ENCODE results near the gene TMEM222. TPM values are rescaled to one million over a fixed set of nuclear protein-coding genes. Genes with fewer than 3 reads are reported as not detected.

Gene TMEM222
- total RNA-seq, 2 experiments from 2014 or later: 38.4 to 40.2 TPM

GRCh38 chr1:27314169-27314568 lies 7.8 kb upstream of the TMEM222 start:
- H3K27me3 Mint-ChIP-seq: peaks cover 3% of the 10 kb centered on the region
- DNase-seq: no peak
- no peak overlapping the region for H3K27ac Mint-ChIP-seq
- POLR2A ChIA-PET: no interaction called here
- CTCF ChIA-PET: interaction anchor here (0.6 to 2.1 kb wide), 4 partner anchors 10 to 209 kb away, joined by 3 to 9 read pairs (median 4); no protein-coding TSS in a partner anchor
- no peak overlapping the region for H3K4me3 Mint-ChIP-seq
- H3K9me3 Mint-ChIP-seq: no peaks in the 10 kb centered on the region
- H3K4me1 Mint-ChIP-seq: no peaks in the 10 kb centered on the region
- no peaks in the 10 kb centered on the region for H3K36me3 Mint-ChIP-seq (ENCODE audit: low read depth)

GRCh38 chr1:27314737-27315136 lies 7.2 kb upstream of the TMEM222 start:
- H3K36me3 Mint-ChIP-seq (ENCODE audit: low read depth): no peaks in the 10 kb centered on the region
- DNase-seq: no peak
- H3K27ac Mint-ChIP-seq: no peak overlapping the region
- ChIA-PET POLR2A (no interaction called here), CTCF (interaction anchor here (0.6 to 2.1 kb wide), 5 partner anchors 11 to 18 kb away, joined by 3 to 9 read pairs (median 4); no protein-coding TSS in a partner anchor)
- H3K27me3 Mint-ChIP-seq: peaks cover 3% of the 10 kb centered on the region
- no peaks in the 10 kb centered on the region for H3K9me3 Mint-ChIP-seq
- no peaks in the 10 kb centered on the region for H3K4me1 Mint-ChIP-seq
- H3K4me3 Mint-ChIP-seq: no peak overlapping the region

DNA sequence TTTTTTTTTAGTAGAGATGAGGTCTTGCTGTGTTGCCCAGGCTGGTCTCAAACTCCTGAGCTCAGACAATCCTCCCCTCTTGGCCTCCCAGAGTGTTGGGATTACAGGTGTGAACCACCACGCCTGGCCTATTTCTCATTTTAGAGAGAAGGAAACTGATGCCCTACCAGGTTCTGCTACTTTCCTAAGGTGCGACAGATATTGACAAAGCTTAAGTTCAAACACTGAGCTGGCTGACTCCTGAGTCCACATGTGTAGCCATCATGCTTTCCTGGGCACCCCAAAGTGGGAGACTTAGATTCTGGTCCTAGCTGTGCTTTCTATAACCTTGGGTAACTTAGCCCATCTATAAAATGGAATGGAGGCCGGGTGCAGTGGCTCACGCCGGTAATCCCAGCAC lies 5.1 kb upstream of the TMEM222 start:
- H3K4me1 Mint-ChIP-seq: peaks cover 9% of the 10 kb centered on the region
- no peaks in the 10 kb centered on the region for H3K36me3 Mint-ChIP-seq (ENCODE audit: low read depth)
- no peaks in the 10 kb centered on the region for H3K9me3 Mint-ChIP-seq
- no peak overlapping the region for H3K4me3 Mint-ChIP-seq
- no peak overlapping the region for H3K27ac Mint-ChIP-seq
- no peak for DNase-seq
- POLR2A ChIA-PET: no interaction called here
- CTCF ChIA-PET: interaction anchor here (0.6 to 3.0 kb wide), 6 partner anchors 16 to 1446 kb away, joined by 3 to 14 read pairs (median 5); no protein-coding TSS in a partner anchor
- peaks cover 3% of the 10 kb centered on the region for H3K27me3 Mint-ChIP-seq

GRCh38 chr1:27318136-27318535 lies 3.8 kb upstream of the TMEM222 start:
- peaks cover 7% of the 10 kb centered on the region for H3K36me3 Mint-ChIP-seq (ENCODE audit: low read depth)
- DNase-seq: no peak
- H3K4me1 Mint-ChIP-seq: peaks cover 14% of the 10 kb centered on the region
- peaks cover 3% of the 10 kb centered on the region for H3K27me3 Mint-ChIP-seq
- ChIA-PET POLR2A (no interaction called here), CTCF (interaction anchor here (0.5 to 3.0 kb wide), 6 partner anchors 11 to 216 kb away, joined by 3 to 14 read pairs (median 6); no protein-coding TSS in a partner anchor)
- H3K9me3 Mint-ChIP-seq: no peaks in the 10 kb centered on the region
- no peak overlapping the region for H3K4me3 Mint-ChIP-seq
- no peak overlapping the region for H3K27ac Mint-ChIP-seq

GRCh38 chr1:27318596-27318995 lies 3.4 kb upstream of the TMEM222 start:
- H3K4me1 Mint-ChIP-seq: peaks cover 17% of the 10 kb centered on the region
- POLR2A ChIA-PET: no interaction called here
- H3K27ac Mint-ChIP-seq: no peak overlapping the region
- H3K9me3 Mint-ChIP-seq: no peaks in the 10 kb centered on the region
- peaks cover 7% of the 10 kb centered on the region for H3K36me3 Mint-ChIP-seq (ENCODE audit: low read depth)
- H3K27me3 Mint-ChIP-seq: peaks cover 3% of the 10 kb centered on the region
- DNase-seq: no peak
- H3K4me3 Mint-ChIP-seq: no peak overlapping the region
- CTCF ChIA-PET: interaction anchor here (0.5 to 3.0 kb wide), 5 partner anchors 11 to 122 kb away, joined by 3 to 14 read pairs (median 6); no protein-coding TSS in a partner anchor

- H3K4me3 Mint-ChIP-seq: peak overlapping the region; percentile 97
- DNase-seq: peak; percentile 18
- H3K27ac Mint-ChIP-seq: peak overlapping the region; percentile 92
- ChIA-PET POLR2A (interaction anchor here (0.9 to 1.0 kb wide), 2 partner anchors 10 to 281 kb away, joined by 4 to 6 read pairs; partner anchors contain the start of gene AHDC1), CTCF (interaction anchor here (0.9 to 2.0 kb wide), 7 partner anchors 10 to 278 kb away, joined by 3 to 21 read pairs (median 5); partner anchors contain the start of gene SYTL1)
- peaks cover 32% of the 10 kb centered on the region for H3K36me3 Mint-ChIP-seq (ENCODE audit: low read depth)
- H3K4me1 Mint-ChIP-seq: peaks cover 47% of the 10 kb centered on the region
- peaks cover 3% of the 10 kb centered on the region for H3K27me3 Mint-ChIP-seq
- no peaks in the 10 kb centered on the region for H3K9me3 Mint-ChIP-seq
Measured at GRCh38 chr1:27322569-27323240, 742 bp downstream of the TMEM222 start.

DNA sequence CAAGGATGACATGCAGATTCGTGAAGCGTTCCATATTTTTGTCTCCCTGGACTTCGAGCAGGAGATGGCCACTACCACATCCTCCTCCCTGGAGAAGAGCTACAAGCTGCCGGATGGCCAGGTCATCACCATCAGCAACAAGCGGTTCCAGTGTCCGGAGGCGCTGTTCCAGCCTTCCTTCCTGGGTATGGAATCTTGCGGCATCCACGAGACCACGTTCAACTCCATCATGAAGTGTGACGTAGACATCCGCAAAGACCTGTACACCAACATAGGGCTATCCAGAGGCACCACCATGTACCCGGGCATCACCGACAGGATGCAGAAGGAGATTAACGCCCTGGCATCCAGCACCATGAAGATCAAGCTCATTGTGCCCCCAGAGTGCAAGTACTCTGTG lies 3.3 kb downstream of the TMEM222 start:
- H3K4me3 Mint-ChIP-seq: no peak overlapping the region
- H3K27me3 Mint-ChIP-seq: no peaks in the 10 kb centered on the region
- peaks cover 35% of the 10 kb centered on the region for H3K36me3 Mint-ChIP-seq (ENCODE audit: low read depth)
- peaks cover 53% of the 10 kb centered on the region for H3K4me1 Mint-ChIP-seq
- POLR2A ChIA-PET: no interaction called here
- no peak overlapping the region for H3K27ac Mint-ChIP-seq
- CTCF ChIA-PET: interaction anchor here (1.4 to 3.0 kb wide), 5 partner anchors 18 to 42 kb away, joined by 3 to 15 read pairs (median 4); partner anchors contain the start of gene MAP3K6
- no peaks in the 10 kb centered on the region for H3K9me3 Mint-ChIP-seq
- no peak for DNase-seq

GRCh38 chr1:27327964-27328363 lies 6.0 kb downstream of the TMEM222 start:
- Mint-ChIP-seq H3K27ac (no peak overlapping the region), H3K4me1 (peaks cover 57% of the 10 kb centered on the region), H3K4me3 (no peak overlapping the region), H3K36me3 (ENCODE audit: low read depth) (peaks cover 37% of the 10 kb centered on the region), H3K27me3 (no peaks in the 10 kb centered on the region), H3K9me3 (no peaks in the 10 kb centered on the region)
- POLR2A ChIA-PET: no interaction called here
- CTCF ChIA-PET: interaction anchor here (0.5 to 3.0 kb wide), 4 partner anchors 13 to 39 kb away, joined by 3 to 15 read pairs (median 6); partner anchors contain the start of gene MAP3K6
- no peak for DNase-seq

DNA sequence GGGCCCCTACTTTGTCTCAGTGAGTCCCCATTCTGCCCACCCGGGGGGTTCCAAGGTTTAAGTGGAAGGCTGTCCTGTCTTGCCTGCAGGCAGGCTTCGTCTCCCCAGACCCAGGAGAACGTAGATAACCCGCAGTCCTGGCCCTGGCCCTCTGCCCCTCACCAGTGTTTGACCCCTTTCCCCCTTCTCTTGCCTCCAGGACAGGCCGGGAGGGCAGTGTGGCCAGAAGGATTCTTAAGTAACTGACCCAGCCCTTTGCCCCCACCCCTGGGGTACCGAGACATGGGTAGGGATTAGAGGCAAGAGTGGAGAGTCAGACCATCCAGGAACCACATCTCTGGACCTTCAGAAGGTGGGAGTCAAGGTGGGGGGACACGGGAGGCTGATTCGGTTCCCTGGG lies 8.8 kb downstream of the TMEM222 start:
- POLR2A ChIA-PET: no interaction called here
- no peak overlapping the region for H3K4me3 Mint-ChIP-seq

GRCh38 chr1:27331426-27331825 lies 9.5 kb downstream of the TMEM222 start:
- Mint-ChIP-seq H3K4me1 (peaks cover 32% of the 10 kb centered on the region), H3K27ac (peak overlapping the region; percentile 57), H3K27me3 (no peaks in the 10 kb centered on the region), H3K9me3 (no peaks in the 10 kb centered on the region), H3K4me3 (no peak overlapping the region), H3K36me3 (ENCODE audit: low read depth) (peaks cover 42% of the 10 kb centered on the region)
- ChIA-PET CTCF (interaction anchor here (2.1 to 3.4 kb wide), 4 partner anchors 8 to 35 kb away, joined by 12 to 29 read pairs (median 22); partner anchors contain the start of genes MAP3K6 and SYTL1), POLR2A (no interaction called here)
- DNase-seq: no peak

More for the DNA sequence above, 8.8 kb downstream of the TMEM222 start:
- CTCF ChIA-PET: no interaction called here
- DNase-seq: no peak
- no peaks in the 10 kb centered on the region for H3K27me3 Mint-ChIP-seq
- H3K36me3 Mint-ChIP-seq (ENCODE audit: low read depth): peaks cover 40% of the 10 kb centered on the region
- no peak overlapping the region for H3K27ac Mint-ChIP-seq
- no peaks in the 10 kb centered on the region for H3K9me3 Mint-ChIP-seq
- H3K4me1 Mint-ChIP-seq: peaks cover 37% of the 10 kb centered on the region

- Mint-ChIP-seq H3K4me3 (no peak overlapping the region), H3K27me3 (no peaks in the 10 kb centered on the region), H3K4me1 (peaks cover 30% of the 10 kb centered on the region), H3K27ac (peak overlapping the region; percentile 60), H3K36me3 (ENCODE audit: low read depth) (peaks cover 43% of the 10 kb centered on the region), H3K9me3 (no peaks in the 10 kb centered on the region)
- ChIA-PET POLR2A (no interaction called here), CTCF (interaction anchor here (0.7 to 3.4 kb wide), 14 partner anchors 9 to 331 kb away, joined by 3 to 29 read pairs (median 6); partner anchors contain the start of genes MAP3K6 and SYTL1)
- DNase-seq: no peak
Measured at GRCh38 chr1:27331922-27332321, 10.0 kb downstream of the TMEM222 start.

DNA sequence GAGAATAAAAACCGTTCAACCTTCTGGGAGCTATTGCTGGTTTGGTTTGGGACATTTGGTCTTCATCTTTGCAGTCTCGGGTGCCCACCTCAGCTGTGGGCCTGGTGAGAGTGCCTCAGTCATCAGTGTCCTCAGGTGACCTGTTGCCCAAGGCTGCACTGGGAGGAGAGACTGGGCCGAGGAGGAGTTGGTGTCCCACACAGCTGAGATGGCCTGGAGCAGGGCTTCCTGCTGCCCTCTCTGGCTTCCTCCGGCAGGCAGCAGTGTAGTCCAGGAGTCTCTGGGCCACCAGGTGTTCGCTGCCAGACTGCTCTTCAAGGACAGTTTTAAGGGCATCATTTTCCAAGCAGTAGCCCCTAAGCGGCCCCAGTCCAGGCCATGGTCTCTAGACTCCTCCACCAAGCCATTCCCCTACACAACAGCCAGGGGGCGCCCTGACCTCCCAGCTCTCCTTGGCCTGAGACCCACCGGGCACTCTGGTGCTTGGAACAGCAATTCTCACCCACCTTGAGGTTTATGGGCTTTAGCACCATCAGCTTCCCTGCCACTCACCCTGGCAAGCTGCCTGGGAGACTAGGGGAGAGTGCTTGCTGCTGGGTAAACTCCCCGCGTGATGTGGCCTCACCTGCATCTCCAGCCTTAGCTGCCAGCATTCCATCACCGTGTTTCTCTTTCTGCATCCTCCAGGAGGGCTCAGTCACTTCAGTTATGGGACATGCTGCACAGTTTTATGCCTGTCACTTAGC lies 10.7 kb downstream of the TMEM222 start:
- H3K36me3 Mint-ChIP-seq (ENCODE audit: low read depth): peaks cover 40% of the 10 kb centered on the region
- H3K27me3 Mint-ChIP-seq: no peaks in the 10 kb centered on the region

More for the DNA sequence above, 10.7 kb downstream of the TMEM222 start:
- ChIA-PET CTCF (interaction anchor here (0.6 to 3.4 kb wide), 23 partner anchors 9 to 330 kb away, joined by 3 to 29 read pairs (median 5); partner anchors contain the start of genes MAP3K6 and SYTL1), POLR2A (interaction anchor here (0.6 to 1.2 kb wide), 2 partner anchors 10 to 37 kb away, joined by 3 to 6 read pairs; no protein-coding TSS in a partner anchor)
- no peak overlapping the region for H3K4me3 Mint-ChIP-seq
- H3K9me3 Mint-ChIP-seq: no peaks in the 10 kb centered on the region
- peaks cover 26% of the 10 kb centered on the region for H3K4me1 Mint-ChIP-seq
- H3K27ac Mint-ChIP-seq: peak overlapping the region; percentile 60
- DNase-seq: peak; percentile 60
